Smooth muscle cell (in vitro differentiated cells): ENCODE results near the gene TMEM8B. TPM values are rescaled to one million over a fixed set of nuclear protein-coding genes. Genes with fewer than 3 reads are reported as not detected.

ENCODE experiments used
- DNase-seq: peaks from one replicate; lab custom pipeline; 2025; ENCODE audit not compliant: unreplicated experiment; lab: John Stamatoyannopoulos, UW
- H2AFZ ChIP-seq: fragments of 200-600 bp; sonication (generic); 2 replicates; pipeline ENCODE4 v1.6.0; 2016; ENCODE audit warnings: antibody characterized with exemption, low read depth, mild to moderate bottlenecking
- H3F3A ChIP-seq: fragments of 200-600 bp; sonication (generic); 2 replicates; pipeline ENCODE4 v1.6.0; 2017; ENCODE audit warnings: antibody characterized with exemption, low read depth
- H3K27ac ChIP-seq: fragments of 200-600 bp; sonication (generic); 2 replicates; pipeline ENCODE4 v1.5.1; 2016; ENCODE audit warnings: low read depth, mild to moderate bottlenecking
- H3K27me3 ChIP-seq: fragments of 200-600 bp; sonication (generic); 2 replicates; pipeline ENCODE4 v1.6.1; 2016; ENCODE audit warnings: low read depth, mild to moderate bottlenecking
- H3K36me3 ChIP-seq: fragments of 200-600 bp; sonication (generic); 2 replicates; pipeline ENCODE4 v1.5.1; 2016; ENCODE audit warnings: low read depth
- H3K4me1 ChIP-seq: fragments of 200-600 bp; sonication (generic); 2 replicates; pipeline ENCODE4 v1.5.1; 2016; ENCODE audit warnings: low read depth
- H3K4me2 ChIP-seq: fragments of 200-600 bp; sonication (generic); 2 replicates; pipeline ENCODE4 v1.6.0; 2016; ENCODE audit warnings: mild to moderate bottlenecking
- H3K4me3 ChIP-seq: fragments of 200-600 bp; sonication (generic); 2 replicates; pipeline ENCODE4 v1.5.1; 2016; ENCODE audit warnings: mild to moderate bottlenecking
- H3K79me2 ChIP-seq: fragments of 200-600 bp; sonication (generic); 2 replicates; pipeline ENCODE4 v1.6.0; 2016; ENCODE audit warnings: low read depth, mild to moderate bottlenecking
- H3K9ac ChIP-seq: fragments of 200-600 bp; sonication (generic); 2 replicates; pipeline ENCODE4 v1.6.0; 2016; ENCODE audit warnings: low read depth
- H3K9me3 ChIP-seq: fragments of 200-600 bp; sonication (generic); replicated peaks from 2 replicates; pipeline ENCODE4 v1.5.1; 2016; ENCODE audit warnings: low read depth
- H4K20me1 ChIP-seq: fragments of 200-600 bp; sonication (generic); 2 replicates; pipeline ENCODE4 v1.6.0; 2016; ENCODE audit warnings: low read depth
- WGBS: methylation state at CpG from one replicate; pipeline ENCODE4 v1.1.7; 2016; ENCODE audit warnings: low lambda C conversion rate; 5-methylcytosine and 5-hydroxymethylcytosine counted together
- polyA plus RNA-seq: library from polyadenylated mRNA; unstranded; fragments of >200 nt; fragmentation: Nextera tagmentation; extraction: Ambion mirVana; gene quantifications from 2 replicates; pipeline ENCODE4 v1.2.1, GENCODE V29; 2016
- small RNA-seq: library from RNA; depleted of rRNA; stranded (forward); fragments of <200 nt; gene quantifications from one replicate; pipeline ENCODE3, GENCODE V24; 2014
- total RNA-seq: library from RNA; depleted of rRNA; stranded (reverse); fragments of >200 nt; gene quantifications from 2 replicates; pipeline ENCODE4 v1.2.3, GENCODE V29; 2014
- TF ChIP-seq, protein P1 (sequence below): fragments of 200-600 bp; sonication (generic); IDR thresholded peaks from 2 replicates; pipeline ENCODE4 v1.5.1; 2017; ENCODE audit warnings: borderline replicate concordance, mild to moderate bottlenecking, antibody characterized with exemption; ENCODE audit not compliant: insufficient read depth, poor library complexity, severe bottlenecking

The TMEM8B gene
- total and polyA plus RNA-seq, 2 experiments from 2014 or later, result 4.9 to 18.7 TPM

DNA sequence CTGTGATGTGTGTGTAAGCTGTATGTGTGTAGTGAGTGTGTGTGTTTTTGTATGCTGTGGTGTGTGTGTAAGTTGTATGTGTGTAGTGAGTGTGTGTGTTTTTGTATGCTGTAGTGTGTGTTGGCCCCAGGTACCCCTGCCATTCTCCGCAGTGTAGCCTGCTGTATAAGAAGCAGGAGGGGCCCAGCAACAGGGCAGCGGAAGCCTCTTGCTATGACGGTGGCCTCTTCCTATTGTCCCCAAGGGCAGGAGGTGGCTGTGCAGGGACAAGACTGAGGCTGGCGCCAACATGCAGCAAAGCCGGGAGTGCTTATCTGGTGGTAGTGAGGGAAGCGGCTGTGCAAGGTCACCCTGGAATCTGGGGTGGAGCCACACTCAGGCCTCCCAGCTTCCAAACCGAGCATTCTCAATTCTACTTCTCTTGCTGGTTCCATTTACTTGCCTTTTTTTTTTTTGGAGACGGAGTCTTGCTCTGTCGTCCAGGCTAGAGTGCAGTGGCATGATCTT lies 85.3 kb downstream of the TMEM8B start:
- Histone ChIP-seq H3K27ac (no peak overlapping the region), H3K79me2 (no peaks in the 10 kb centered on the region), H4K20me1 (no peaks in the 10 kb centered on the region), H3K4me1 (no peaks in the 10 kb centered on the region), H3K4me3 (no peak overlapping the region), H3K36me3 (no peaks in the 10 kb centered on the region), H3F3A (peaks cover 2% of the 10 kb centered on the region), H3K9me3 (no peaks in the 10 kb centered on the region), H2AFZ (no peak overlapping the region), H3K4me2 (no peak overlapping the region), H3K9ac (no peak overlapping the region), H3K27me3 (no peaks in the 10 kb centered on the region)
- 27% methylated on average over 9 of the region's 9 CpGs for WGBS
- no peak for DNase-seq
- TF ChIP-seq, protein P1, sequence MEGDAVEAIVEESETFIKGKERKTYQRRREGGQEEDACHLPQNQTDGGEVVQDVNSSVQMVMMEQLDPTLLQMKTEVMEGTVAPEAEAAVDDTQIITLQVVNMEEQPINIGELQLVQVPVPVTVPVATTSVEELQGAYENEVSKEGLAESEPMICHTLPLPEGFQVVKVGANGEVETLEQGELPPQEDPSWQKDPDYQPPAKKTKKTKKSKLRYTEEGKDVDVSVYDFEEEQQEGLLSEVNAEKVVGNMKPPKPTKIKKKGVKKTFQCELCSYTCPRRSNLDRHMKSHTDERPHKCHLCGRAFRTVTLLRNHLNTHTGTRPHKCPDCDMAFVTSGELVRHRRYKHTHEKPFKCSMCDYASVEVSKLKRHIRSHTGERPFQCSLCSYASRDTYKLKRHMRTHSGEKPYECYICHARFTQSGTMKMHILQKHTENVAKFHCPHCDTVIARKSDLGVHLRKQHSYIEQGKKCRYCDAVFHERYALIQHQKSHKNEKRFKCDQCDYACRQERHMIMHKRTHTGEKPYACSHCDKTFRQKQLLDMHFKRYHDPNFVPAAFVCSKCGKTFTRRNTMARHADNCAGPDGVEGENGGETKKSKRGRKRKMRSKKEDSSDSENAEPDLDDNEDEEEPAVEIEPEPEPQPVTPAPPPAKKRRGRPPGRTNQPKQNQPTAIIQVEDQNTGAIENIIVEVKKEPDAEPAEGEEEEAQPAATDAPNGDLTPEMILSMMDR, result no peak

Small RNA genes within 50 kb of the gene (small RNA-seq; reads per million reads assigned to genes)
- gene HINT2, result 2.1 reads per million, percentile 45 among the genes with 10 or more reads in this experiment

Other genes with a start within 250 kb of the TMEM8B start
- 10.0 and 14.2 TPM in 2 replicates for gene TESK1, start 224.0 kb upstream of the TMEM8B start, total RNA-seq
- 19.4 and 25.6 TPM in 2 replicates for gene TESK1, start 224.0 kb upstream of the TMEM8B start, polyA plus RNA-seq
- gene CD72, start 210.8 kb upstream of the TMEM8B start, total RNA-seq, result 0.45 and 3.0 TPM in 2 replicates
- 2.9 and 3.9 TPM in 2 replicates for gene CD72, start 210.8 kb upstream of the TMEM8B start, polyA plus RNA-seq
- gene SIT1, start 178.3 kb upstream of the TMEM8B start, total RNA-seq, result not detected in 2 replicates
- gene SIT1, start 178.3 kb upstream of the TMEM8B start, polyA plus RNA-seq, result not detected in 2 replicates
- 10,156 and 21,067 TPM in 2 replicates for gene RMRP, start 171.2 kb upstream of the TMEM8B start, total RNA-seq
- gene RMRP, start 171.2 kb upstream of the TMEM8B start, polyA plus RNA-seq, result not detected in 2 replicates
- gene CCDC107, start 170.9 kb upstream of the TMEM8B start, total RNA-seq, result 9.8 and 19.6 TPM in 2 replicates
- gene CCDC107, start 170.9 kb upstream of the TMEM8B start, polyA plus RNA-seq, result 35.5 and 37.1 TPM in 2 replicates
- 0.49 and 2.1 TPM in 2 replicates for gene ARHGEF39, start 164.0 kb upstream of the TMEM8B start, total RNA-seq
- 1.9 and 2.9 TPM in 2 replicates for gene ARHGEF39, start 164.0 kb upstream of the TMEM8B start, polyA plus RNA-seq
- 1.7 and 4.6 TPM in 2 replicates for gene CA9, start 155.3 kb upstream of the TMEM8B start, total RNA-seq
- gene CA9, start 155.3 kb upstream of the TMEM8B start, polyA plus RNA-seq, result 5.9 TPM in 1 of 2 replicates, not detected in the other
- gene TPM2, start 139.3 kb upstream of the TMEM8B start, total RNA-seq, result 854 and 925 TPM in 2 replicates
- gene TPM2, start 139.3 kb upstream of the TMEM8B start, polyA plus RNA-seq, result 2,012 and 2,131 TPM in 2 replicates
- gene TLN1, start 97.0 kb upstream of the TMEM8B start, total RNA-seq, result 130 and 150 TPM in 2 replicates
- 112 and 145 TPM in 2 replicates for gene TLN1, start 97.0 kb upstream of the TMEM8B start, polyA plus RNA-seq
- 66.9 and 73.5 TPM in 2 replicates for gene CREB3, start 96.6 kb upstream of the TMEM8B start, total RNA-seq
- 81.0 and 99.2 TPM in 2 replicates for gene CREB3, start 96.6 kb upstream of the TMEM8B start, polyA plus RNA-seq
- gene GBA2, start 80.0 kb upstream of the TMEM8B start, total RNA-seq, result 33.8 and 37.8 TPM in 2 replicates
- 35.3 and 52.7 TPM in 2 replicates for gene GBA2, start 80.0 kb upstream of the TMEM8B start, polyA plus RNA-seq
- 15.3 and 18.3 TPM in 2 replicates for gene RGP1, start 79.9 kb upstream of the TMEM8B start, total RNA-seq
- gene RGP1, start 79.9 kb upstream of the TMEM8B start, polyA plus RNA-seq, result 12.8 and 14.6 TPM in 2 replicates
- gene MSMP, start 75.0 kb upstream of the TMEM8B start, total RNA-seq, result not detected in 2 replicates
- not detected in 2 replicates for gene MSMP, start 75.0 kb upstream of the TMEM8B start, polyA plus RNA-seq
- gene NPR2, start 37.6 kb upstream of the TMEM8B start, total RNA-seq, result 19.4 and 24.8 TPM in 2 replicates
- gene NPR2, start 37.6 kb upstream of the TMEM8B start, polyA plus RNA-seq, result 16.4 and 20.1 TPM in 2 replicates
- gene SPAG8, start 17.0 kb upstream of the TMEM8B start, total RNA-seq, result 0.85 TPM in 1 of 2 replicates, not detected in the other
- gene SPAG8, start 17.0 kb upstream of the TMEM8B start, polyA plus RNA-seq, result 0.44 and 1.2 TPM in 2 replicates
- gene HINT2, start 14.2 kb upstream of the TMEM8B start, total RNA-seq, result 7.7 and 20.4 TPM in 2 replicates
- gene HINT2, start 14.2 kb upstream of the TMEM8B start, polyA plus RNA-seq, result 66.7 and 67.8 TPM in 2 replicates
- not detected in 2 replicates for gene FAM221B, start 496 bp upstream of the TMEM8B start, total RNA-seq
- gene FAM221B, start 496 bp upstream of the TMEM8B start, polyA plus RNA-seq, result not detected in 2 replicates
- gene OR13J1, start 41.2 kb downstream of the TMEM8B start, total RNA-seq, result not detected in 2 replicates
- not detected in 2 replicates for gene OR13J1, start 41.2 kb downstream of the TMEM8B start, polyA plus RNA-seq
- gene HRCT1, start 77.0 kb downstream of the TMEM8B start, total RNA-seq, result 1.1 TPM in 1 of 2 replicates, not detected in the other
- gene HRCT1, start 77.0 kb downstream of the TMEM8B start, polyA plus RNA-seq, result 0.45 TPM in 1 of 2 replicates, not detected in the other
- not detected in 2 replicates for gene SPAAR, start 80.3 kb downstream of the TMEM8B start, total RNA-seq
- gene SPAAR, start 80.3 kb downstream of the TMEM8B start, polyA plus RNA-seq, result 0.26 TPM in 2 replicates
- 0.13 TPM in 1 of 2 replicates, not detected in the other for gene OR2S2, start 128.9 kb downstream of the TMEM8B start, total RNA-seq
- gene OR2S2, start 128.9 kb downstream of the TMEM8B start, polyA plus RNA-seq, result 0.21 TPM in 1 of 2 replicates, not detected in the other
- gene RECK, start 207.7 kb downstream of the TMEM8B start, total RNA-seq, result 42.9 and 46.5 TPM in 2 replicates
- gene RECK, start 207.7 kb downstream of the TMEM8B start, polyA plus RNA-seq, result 36.5 and 50.0 TPM in 2 replicates